Breast epithelium (tissue), 4 donors: ENCODE data around the gene LAMA3. TPM values are rescaled to one million over a fixed set of nuclear protein-coding genes. Genes with fewer than 3 reads are reported as not detected.

Experiments
- DNase-seq, 2 donors: peaks; one replicate each; pipeline ENCODE4 v3.0.0-alpha.2; 2019; ENCODE audit warnings: low spot score in 2 of 2
- H3K27ac ChIP-seq, 2 donors: fragments of 200-600 bp; sonication (generic) in 1 of 2; one replicate each; pipeline ENCODE4 v1.5.1; 2016 to 2019; ENCODE audit warnings: mild to moderate bottlenecking in 1 of 2
- H3K27me3 ChIP-seq, 2 donors: fragments of 200-600 bp; sonication (generic) in 1 of 2; one replicate each; pipeline versions ENCODE4 v1.5.1 to v1.6.0; 2017 to 2019; ENCODE audit warnings: control low read depth in 1 of 2, mild to moderate bottlenecking in 1 of 2
- H3K36me3 ChIP-seq: fragments of 200-600 bp; one replicate; pipeline ENCODE4 v1.5.1; 2019
- H3K4me1 ChIP-seq, 2 donors: fragments of 200-600 bp; sonication (generic); one replicate each; pipeline ENCODE4 v1.5.1; 2016 to 2019; ENCODE audit warnings: control low read depth in 1 of 2
- H3K4me3 ChIP-seq, 3 donors: fragments of 200-600 bp; sonication (generic); 1 replicate in 2 of 3; 2 replicates in 1 of 3; pipeline ENCODE4 v1.5.1; 2016 to 2019; ENCODE audit warnings: mild to moderate bottlenecking in 3 of 3, moderate library complexity in 2 of 3
- H3K9me3 ChIP-seq, 2 donors: fragments of 200-600 bp; sonication (generic) in 1 of 2; one replicate each; pipeline ENCODE4 v1.5.1; 2016 to 2019; ENCODE audit warnings: control low read depth in 1 of 2
- CTCF ChIP-seq, 3 donors: fragments of 450-650 bp; IDR thresholded peaks; one replicate each; pipeline ENCODE4 v1.5.1; 2016 to 2017; ENCODE audit warnings: antibody characterized with exemption in 3 of 3, mild to moderate bottlenecking in 3 of 3, moderate library complexity in 3 of 3
- POLR2A ChIP-seq: fragments of 450-650 bp; IDR thresholded peaks from one replicate; pipeline ENCODE4 v1.6.1; 2016; ENCODE audit warnings: antibody characterized with exemption, mild to moderate bottlenecking, moderate library complexity
- POLR2AphosphoS5 ChIP-seq, 3 donors: sonication (generic); formaldehyde crosslinking; IDR thresholded peaks; one replicate each; pipeline ENCODE4 v1.6.1; 2017; ENCODE audit warnings: antibody characterized with exemption in 3 of 3
- intact Hi-C: fragments of 100-400 bp; cut with DNase I; formaldehyde crosslinking; loops from one replicate; pipeline ENCODE4 v1.15.1; 2023; ENCODE audit warnings: low total_unique reads
- total RNA-seq, 3 donors: library from RNA; depleted of rRNA; stranded (reverse); fragments of >200 nt; gene quantifications; one replicate each; pipeline ENCODE4 v1.1.0, GENCODE V29; 2016

LAMA3 gene
- total RNA-seq, 3 donors from 2014 or later, result 43.4 to 173 (median 127) TPM

- DNase-seq, result no peak
- no peaks in the 10 kb centered on the region for H3K9me3 ChIP-seq
- H3K27ac ChIP-seq, result no peak overlapping the region
- no peaks in the 10 kb centered on the region for H3K27me3 ChIP-seq
- no peaks in the 10 kb centered on the region for H3K36me3 ChIP-seq
- H3K4me1 ChIP-seq, result no peaks in the 10 kb centered on the region
- intact Hi-C loops, result no loop called here
- TF ChIP-seq CTCF (IDR thresholded peaks at IDR 0.05) (no peak), POLR2AphosphoS5 (IDR thresholded peaks at IDR 0.05) (no peak), POLR2A (no peak)
- no peak overlapping the region for H3K4me3 ChIP-seq
Measured at GRCh38 chr18:23725827-23726661, 36.8 kb downstream of the LAMA3 start.

- no peaks in the 10 kb centered on the region for H3K9me3 ChIP-seq
- H3K27ac ChIP-seq, result no peak overlapping the region
- TF ChIP-seq CTCF (IDR thresholded peaks at IDR 0.05) (no peak), POLR2AphosphoS5 (IDR thresholded peaks at IDR 0.05) (no peak), POLR2A (no peak)
- no peak for DNase-seq
- no peaks in the 10 kb centered on the region for H3K4me1 ChIP-seq
- intact Hi-C loops, result no loop called here
- no peaks in the 10 kb centered on the region for H3K36me3 ChIP-seq
- no peak overlapping the region for H3K4me3 ChIP-seq
- no peaks in the 10 kb centered on the region for H3K27me3 ChIP-seq
Measured at GRCh38 chr18:23727707-23728493, 38.6 kb downstream of the LAMA3 start.

- no peaks in the 10 kb centered on the region for H3K4me1 ChIP-seq
- H3K27ac ChIP-seq, result no peak overlapping the region
- H3K27me3 ChIP-seq, result no peaks in the 10 kb centered on the region
- H3K4me3 ChIP-seq, result no peak overlapping the region
- no peak for DNase-seq
- no peaks in the 10 kb centered on the region for H3K36me3 ChIP-seq
- TF ChIP-seq POLR2AphosphoS5 (IDR thresholded peaks at IDR 0.05), result no peak
- no peak for TF ChIP-seq POLR2A
- TF ChIP-seq CTCF (IDR thresholded peaks at IDR 0.05), result no peak
- no peaks in the 10 kb centered on the region for H3K9me3 ChIP-seq
- intact Hi-C loops, result no loop called here
Measured at GRCh38 chr18:23730857-23731256, 41.6 kb downstream of the LAMA3 start.

GRCh38 chr18:23731861-23732260 is 42.6 kb downstream of the LAMA3 start:
- H3K27ac ChIP-seq, result no peak overlapping the region
- no peak for DNase-seq

More at GRCh38 chr18:23731861-23732260, 42.6 kb downstream of the LAMA3 start:
- Histone ChIP-seq H3K27me3 (no peaks in the 10 kb centered on the region), H3K4me1 (no peaks in the 10 kb centered on the region), H3K9me3 (no peaks in the 10 kb centered on the region), H3K4me3 (no peak overlapping the region), H3K36me3 (no peaks in the 10 kb centered on the region)
- intact Hi-C loops, result no loop called here
- TF ChIP-seq CTCF (IDR thresholded peaks at IDR 0.05), result no peak
- TF ChIP-seq POLR2AphosphoS5 (IDR thresholded peaks at IDR 0.05), result no peak
- no peak for TF ChIP-seq POLR2A
